WTC11 (cell line): ENCODE results near the gene AKAP9.

ENCODE experiments used
- ATF6 ChIP-seq: sonication (generic); formaldehyde crosslinking; IDR thresholded peaks from 2 replicates; pipeline ENCODE4 v1.8.1; 2023; ENCODE audit warnings: mild to moderate bottlenecking, missing genetic modification reagents
- E2F1 ChIP-seq: sonication (generic); formaldehyde crosslinking; IDR thresholded peaks from 2 replicates; pipeline ENCODE4 v1.8.0; 2022; ENCODE audit warnings: mild to moderate bottlenecking, missing genetic modification reagents
- E2F5 ChIP-seq: sonication (generic); formaldehyde crosslinking; IDR thresholded peaks from 2 replicates; pipeline ENCODE4 v1.8.1; 2022; ENCODE audit warnings: mild to moderate bottlenecking, moderate library complexity, missing genetic modification reagents
- NR3C1 ChIP-seq: sonication (generic); formaldehyde crosslinking; conservative IDR thresholded peaks from 2 replicates; pipeline ENCODE4 v1.8.1; 2023; ENCODE audit warnings: low read depth, mild to moderate bottlenecking, missing genetic modification reagents
- ZNF263 ChIP-seq: sonication (generic); formaldehyde crosslinking; IDR thresholded peaks from 2 replicates; pipeline ENCODE4 v1.8.1; 2022; ENCODE audit warnings: low read depth, mild to moderate bottlenecking, moderate library complexity, missing genetic modification reagents
- TF ChIP-seq, protein P1 (sequence below): fragments of 200-600 bp; IDR thresholded peaks from 2 replicates; pipeline ENCODE4 v1.8.0; 2022; ENCODE audit warnings: antibody characterized with exemption
- TF ChIP-seq, protein P2 (sequence below): fragments of 250-450 bp; sonication (Bioruptor Pico); IDR thresholded peaks from 2 replicates; pipeline ENCODE4 v2.1.2; 2022; ENCODE audit warnings: mild to moderate bottlenecking, moderate library complexity
- TF ChIP-seq, protein P3 (sequence below): sonication (generic); formaldehyde crosslinking; conservative IDR thresholded peaks from 2 replicates; pipeline ENCODE4 v1.8.1; 2022; ENCODE audit warnings: mild to moderate bottlenecking, missing genetic modification reagents

GRCh38 chr7:91898240-91898992, 42.2 kb upstream of the AKAP9 start:
- TF ChIP-seq, protein P1, sequence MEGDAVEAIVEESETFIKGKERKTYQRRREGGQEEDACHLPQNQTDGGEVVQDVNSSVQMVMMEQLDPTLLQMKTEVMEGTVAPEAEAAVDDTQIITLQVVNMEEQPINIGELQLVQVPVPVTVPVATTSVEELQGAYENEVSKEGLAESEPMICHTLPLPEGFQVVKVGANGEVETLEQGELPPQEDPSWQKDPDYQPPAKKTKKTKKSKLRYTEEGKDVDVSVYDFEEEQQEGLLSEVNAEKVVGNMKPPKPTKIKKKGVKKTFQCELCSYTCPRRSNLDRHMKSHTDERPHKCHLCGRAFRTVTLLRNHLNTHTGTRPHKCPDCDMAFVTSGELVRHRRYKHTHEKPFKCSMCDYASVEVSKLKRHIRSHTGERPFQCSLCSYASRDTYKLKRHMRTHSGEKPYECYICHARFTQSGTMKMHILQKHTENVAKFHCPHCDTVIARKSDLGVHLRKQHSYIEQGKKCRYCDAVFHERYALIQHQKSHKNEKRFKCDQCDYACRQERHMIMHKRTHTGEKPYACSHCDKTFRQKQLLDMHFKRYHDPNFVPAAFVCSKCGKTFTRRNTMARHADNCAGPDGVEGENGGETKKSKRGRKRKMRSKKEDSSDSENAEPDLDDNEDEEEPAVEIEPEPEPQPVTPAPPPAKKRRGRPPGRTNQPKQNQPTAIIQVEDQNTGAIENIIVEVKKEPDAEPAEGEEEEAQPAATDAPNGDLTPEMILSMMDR, result no peak
- TF ChIP-seq, protein P2, sequence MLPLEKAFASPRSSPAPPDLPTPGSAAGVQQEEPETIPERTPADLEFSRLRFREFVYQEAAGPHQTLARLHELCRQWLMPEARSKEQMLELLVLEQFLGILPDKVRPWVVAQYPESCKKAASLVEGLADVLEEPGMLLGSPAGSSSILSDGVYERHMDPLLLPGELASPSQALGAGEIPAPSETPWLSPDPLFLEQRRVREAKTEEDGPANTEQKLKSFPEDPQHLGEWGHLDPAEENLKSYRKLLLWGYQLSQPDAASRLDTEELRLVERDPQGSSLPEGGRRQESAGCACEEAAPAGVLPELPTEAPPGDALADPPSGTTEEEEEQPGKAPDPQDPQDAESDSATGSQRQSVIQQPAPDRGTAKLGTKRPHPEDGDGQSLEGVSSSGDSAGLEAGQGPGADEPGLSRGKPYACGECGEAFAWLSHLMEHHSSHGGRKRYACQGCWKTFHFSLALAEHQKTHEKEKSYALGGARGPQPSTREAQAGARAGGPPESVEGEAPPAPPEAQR, result no peak
- TF ChIP-seq E2F5 (CRISPR knock-in tag) (no peak), ATF6 (CRISPR knock-in tag) (no peak), ZNF263 (CRISPR knock-in tag) (no peak), NR3C1 (CRISPR knock-in tag) (no peak), E2F1 (no peak)
- TF ChIP-seq, protein P3, sequence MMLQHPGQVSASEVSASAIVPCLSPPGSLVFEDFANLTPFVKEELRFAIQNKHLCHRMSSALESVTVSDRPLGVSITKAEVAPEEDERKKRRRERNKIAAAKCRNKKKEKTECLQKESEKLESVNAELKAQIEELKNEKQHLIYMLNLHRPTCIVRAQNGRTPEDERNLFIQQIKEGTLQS, result no peak
